H7 (cell line): ENCODE measurements around the gene TAPBPL. TPM values are rescaled to one million over a fixed set of nuclear protein-coding genes. Genes with fewer than 3 reads are reported as not detected.

Experiments used
- total RNA-seq: library from RNA; depleted of rRNA; stranded (reverse); fragments of >200 nt; shearing (Covaris generic); gene quantifications from 2 replicates; pipeline ENCODE4 v1.2.3, GENCODE V29; 2014; rRNA removed

Gene TAPBPL
- total RNA-seq, 1 experiment from 2014 or later, result 0.62 TPM

Other genes starting within 250 kb of the TAPBPL start
- gene PLEKHG6, start 141.4 kb upstream of the TAPBPL start, total RNA-seq, result 36.5 and 43.6 TPM in 2 replicates
- gene TNFRSF1A, start 110.0 kb upstream of the TAPBPL start, total RNA-seq, result 83.5 and 84.6 TPM in 2 replicates
- 28.5 and 41.7 TPM in 2 replicates for gene SCNN1A, start 76.5 kb upstream of the TAPBPL start, total RNA-seq
- 2.5 and 3.6 TPM in 2 replicates for gene LTBR, start 67.9 kb upstream of the TAPBPL start, total RNA-seq
- gene CD27, start 7.1 kb upstream of the TAPBPL start, total RNA-seq, result not detected in 2 replicates
- 23.9 and 26.8 TPM in 2 replicates for gene VAMP1, start 18.6 kb downstream of the TAPBPL start, total RNA-seq
- 137 and 145 TPM in 2 replicates for gene MRPL51, start 41.2 kb downstream of the TAPBPL start, total RNA-seq
- gene NCAPD2, start 42.1 kb downstream of the TAPBPL start, total RNA-seq, result 104 and 113 TPM in 2 replicates
- gene GAPDH, start 82.5 kb downstream of the TAPBPL start, total RNA-seq, result 6,920 and 8,270 TPM in 2 replicates
- gene IFFO1, start 104.0 kb downstream of the TAPBPL start, total RNA-seq, result 15.1 and 18.2 TPM in 2 replicates
- gene NOP2, start 116.2 kb downstream of the TAPBPL start, total RNA-seq, result 64.2 and 68.8 TPM in 2 replicates
- gene CHD4, start 155.3 kb downstream of the TAPBPL start, total RNA-seq, result 236 and 245 TPM in 2 replicates
- 0.04 TPM in 1 of 2 replicates, not detected in the other for gene LPAR5, start 183.9 kb downstream of the TAPBPL start, total RNA-seq
- gene ACRBP, start 195.4 kb downstream of the TAPBPL start, total RNA-seq, result 0.80 and 3.6 TPM in 2 replicates
- gene ING4, start 211.1 kb downstream of the TAPBPL start, total RNA-seq, result 26.9 and 31.2 TPM in 2 replicates
- gene ZNF384, start 237.3 kb downstream of the TAPBPL start, total RNA-seq, result 34.4 and 40.3 TPM in 2 replicates
- gene PIANP, start 248.8 kb downstream of the TAPBPL start, total RNA-seq, result 0.42 and 1.4 TPM in 2 replicates